H1 (cell line): Measurements from ENCODE around the gene PRR33. TPM values are rescaled to one million over a fixed set of nuclear protein-coding genes. Genes with fewer than 3 reads are reported as not detected.

Experiments
- CTCF ChIA-PET: fragments of 300-600 bp; sonication (Branson Sonifier 250); formaldehyde crosslinking; loops from one replicate; lab custom pipeline; 2021; ENCODE audit not compliant: partially characterized antibody; lab: Charles Lee
- POLR2A ChIA-PET: fragments of 300-600 bp; sonication (Branson Sonifier 250); formaldehyde crosslinking; loops from one replicate; lab custom pipeline; 2021; ENCODE audit warnings: inconsistent platforms; ENCODE audit not compliant: partially characterized antibody; lab: Charles Lee
- DNase-seq, 2 experiments: peaks; one replicate each; pipeline versions ENCODE4 v3.0.0 to v3.0.0-alpha.2; 2010 to 2022; ENCODE audit warnings: low spot score in 2 of 2, low read depth in 1 of 2, mixed read lengths in 1 of 2
- FAIRE-seq: peaks from 2 replicates; lab custom pipeline; 2011; peaks lifted over from hg19 to GRCh38; lab: Jason Lieb, UNC
- H2AFZ ChIP-seq: 2 replicates; pipeline ENCODE4 v1.8.1; 2012; ENCODE audit warnings: low read length, inconsistent platforms
- H2AK5ac ChIP-seq: 2 replicates; pipeline ENCODE4 v1.6.1; 2013; ENCODE audit warnings: low read depth, low read length
- H2BK120ac ChIP-seq: replicated peaks from 2 replicates; pipeline ENCODE3; 2013; ENCODE audit warnings: low read depth, low read length, inconsistent platforms
- H2BK12ac ChIP-seq: 2 replicates; pipeline ENCODE4 v1.6.1; 2013; ENCODE audit warnings: low read depth, low read length
- H2BK15ac ChIP-seq: 2 replicates; pipeline ENCODE4 v1.6.1; 2013; ENCODE audit warnings: low read length
- H2BK20ac ChIP-seq: 2 replicates; pipeline ENCODE4 v1.6.1; 2013; ENCODE audit warnings: low read length
- H2BK5ac ChIP-seq: 2 replicates; pipeline ENCODE4 v1.6.1; 2013; ENCODE audit warnings: low read depth, low read length
- H3K14ac ChIP-seq: 2 replicates; pipeline ENCODE4 v1.6.1; 2013; ENCODE audit warnings: inconsistent platforms; ENCODE audit not compliant: insufficient read length
- H3K18ac ChIP-seq: 2 replicates; pipeline ENCODE4 v1.6.1; 2013; ENCODE audit warnings: low read length; ENCODE audit errors: extremely low read depth
- H3K23ac ChIP-seq: 2 replicates; pipeline ENCODE4 v1.6.1; 2013; ENCODE audit warnings: inconsistent platforms; ENCODE audit not compliant: insufficient read length
- H3K23me2 ChIP-seq: 2 replicates; pipeline ENCODE4 v1.6.1; 2013; ENCODE audit warnings: low read depth, low read length
- H3K27ac ChIP-seq: 2 replicates; pipeline ENCODE4 v1.6.1; 2011; ENCODE audit warnings: low read depth, low read length, inconsistent platforms
- H3K27me3 ChIP-seq, 4 experiments: replicated peaks in 1 of 4; 1 replicate in 1 of 4; 2 replicates in 3 of 4; pipeline versions ENCODE4 v1.6.1 to v1.8.1; 2011 to 2013; ENCODE audit warnings: low read length in 3 of 4, mild to moderate bottlenecking in 3 of 4, inconsistent platforms in 2 of 4, mixed read lengths in 2 of 4, moderate library complexity in 1 of 4; ENCODE audit not compliant: control insufficient read depth in 3 of 4, insufficient read depth in 3 of 4; ENCODE audit errors: extremely low read depth in 1 of 4
- H3K36me3 ChIP-seq, 4 experiments: 2 replicates each; pipeline versions ENCODE4 v1.6.1 to v1.8.1; 2011 to 2013; ENCODE audit warnings: mild to moderate bottlenecking in 4 of 4, low read length in 3 of 4, moderate library complexity in 2 of 4, control low read depth in 1 of 4, inconsistent platforms in 1 of 4; ENCODE audit not compliant: insufficient read depth in 4 of 4, control insufficient read depth in 2 of 4
- H3K4ac ChIP-seq: replicated peaks from 2 replicates; pipeline ENCODE3; 2013; ENCODE audit warnings: low read length, low read depth, mixed read lengths, inconsistent platforms; ENCODE audit not compliant: insufficient read length
- H3K4me1 ChIP-seq, 4 experiments: replicated peaks in 1 of 4; 1 replicate in 1 of 4; 2 replicates in 3 of 4; pipeline versions ENCODE4 v1.6.1 to v1.8.1; 2011 to 2013; ENCODE audit warnings: low read length in 3 of 4, inconsistent platforms in 2 of 4, mixed read lengths in 1 of 4; ENCODE audit not compliant: insufficient read depth in 4 of 4, control insufficient read depth in 3 of 4
- H3K4me2 ChIP-seq, 2 experiments: 2 replicates each; pipeline versions ENCODE4 v1.6.1 to v1.8.1; 2011 to 2013; ENCODE audit warnings: low read depth in 2 of 2, low read length in 2 of 2, control low read depth in 1 of 2, inconsistent platforms in 1 of 2, mild to moderate bottlenecking in 1 of 2; ENCODE audit not compliant: insufficient read depth in 1 of 2
- H3K4me3 ChIP-seq, 4 experiments: fragments of 200-600, 300-600 bp in 1 of 4; sonication (generic), shearing (Covaris generic), sonication (Bioruptor Twin) in 1 of 4; 2 replicates each; pipeline versions ENCODE4 v1.5.1 to v1.8.1; 2011 to 2016; ENCODE audit warnings: low read length in 4 of 4, low read depth in 3 of 4, control low read depth in 2 of 4, inconsistent platforms in 2 of 4, mild to moderate bottlenecking in 2 of 4, mixed read lengths in 1 of 4, moderate library complexity in 1 of 4; ENCODE audit not compliant: insufficient read depth in 2 of 4; ENCODE audit errors: extremely low read depth in 1 of 4
- H3K56ac ChIP-seq: replicated peaks from 2 replicates; pipeline ENCODE3; 2013; ENCODE audit warnings: low read depth, mild to moderate bottlenecking, mixed read lengths, low read length, inconsistent platforms; ENCODE audit not compliant: insufficient read length
- H3K79me1 ChIP-seq: 2 replicates; pipeline ENCODE4 v1.6.1; 2013; ENCODE audit warnings: low read depth, low read length, control low read depth
- H3K79me2 ChIP-seq, 2 experiments: 2 replicates each; pipeline versions ENCODE4 v1.6.1 to v1.8.1; 2012 to 2013; ENCODE audit warnings: low read length in 2 of 2, mild to moderate bottlenecking in 2 of 2, inconsistent platforms in 1 of 2; ENCODE audit not compliant: insufficient read depth in 2 of 2, control insufficient read depth in 1 of 2
- H3K9ac ChIP-seq, 4 experiments: replicated peaks in 1 of 4; 1 replicate in 1 of 4; 2 replicates in 3 of 4; pipeline versions ENCODE4 v1.6.1 to v1.8.1; 2011 to 2013; ENCODE audit warnings: low read depth in 3 of 4, low read length in 3 of 4, control low read depth in 2 of 4, mild to moderate bottlenecking in 2 of 4, moderate library complexity in 2 of 4, inconsistent platforms in 1 of 4; ENCODE audit errors: extremely low read depth in 1 of 4
- H3K9me3 ChIP-seq, 2 experiments: 2 replicates each; pipeline versions ENCODE4 v1.6.1 to v1.8.1; 2012 to 2013; ENCODE audit warnings: mild to moderate bottlenecking in 2 of 2, moderate library complexity in 2 of 2, control low read depth in 1 of 2, inconsistent platforms in 1 of 2, low read depth in 1 of 2, low read length in 1 of 2, mixed read lengths in 1 of 2; ENCODE audit not compliant: insufficient read depth in 2 of 2
- H4K20me1 ChIP-seq, 2 experiments: replicated peaks in 1 of 2; 2 replicates each; pipeline versions ENCODE3 to v1.8.1; 2011 to 2013; ENCODE audit warnings: inconsistent platforms in 2 of 2, low read length in 2 of 2, mild to moderate bottlenecking in 1 of 2; ENCODE audit not compliant: insufficient read depth in 2 of 2, control insufficient read depth in 1 of 2
- H4K5ac ChIP-seq: 2 replicates; pipeline ENCODE4 v1.6.1; 2013; ENCODE audit warnings: low read length, low read depth, mixed read lengths, inconsistent platforms; ENCODE audit not compliant: insufficient read length
- H4K8ac ChIP-seq: 2 replicates; pipeline ENCODE4 v1.8.0; 2013; ENCODE audit warnings: mild to moderate bottlenecking, moderate library complexity, low read length, inconsistent platforms; ENCODE audit not compliant: insufficient read depth; ENCODE audit errors: extremely low read depth
- H4K91ac ChIP-seq: replicated peaks from 2 replicates; pipeline ENCODE3; 2013; ENCODE audit warnings: low read length, mixed read lengths, inconsistent platforms; ENCODE audit not compliant: insufficient read length
- PHF8 ChIP-seq: fragments of 200-600 bp; sonication (generic); conservative IDR thresholded peaks from 2 replicates; pipeline ENCODE4 v1.7.1; 2012; ENCODE audit warnings: low read depth, mild to moderate bottlenecking, inconsistent platforms, low read length, moderate library complexity
- TAF7 ChIP-seq: optimal IDR thresholded peaks from 2 replicates; pipeline ENCODE3; 2011; ENCODE audit warnings: low read depth, mild to moderate bottlenecking, inconsistent platforms, low read length, moderate library complexity, borderline replicate concordance
- WGBS, 2 experiments: shearing (Covaris generic) in 1 of 2; methylation state at CpG; one replicate each; pipeline versions ENCODE4 v1.1.6 to v1.1.7; 2013 to 2015; ENCODE audit warnings: low lambda C conversion rate in 2 of 2, mixed read lengths in 2 of 2, inconsistent platforms in 1 of 2, low coverage in 1 of 2, missing lambda C conversion rate in 1 of 2; ENCODE audit not compliant: insufficient replicate concordance in 2 of 2, insufficient coverage in 1 of 2, insufficient read length in 1 of 2; ENCODE audit errors: extremely low coverage in 1 of 2, missing lambda C conversion rate in 1 of 2; 5-methylcytosine and 5-hydroxymethylcytosine counted together
- polyA plus RNA-seq, 7 experiments: library from polyadenylated mRNA; depleted of rRNA in 3 of 7; stranded (reverse) in 5 of 7; unstranded in 2 of 7; fragments of >200 nt in 5 of 7; fragments of 200-250 nt in 2 of 7; gene quantifications; 1 replicate in 5 of 7; 2 replicates in 1 of 7; 4 replicates in 1 of 7; pipeline versions ENCODE4 v1.2.1 to v1.2.3, GENCODE V29; 2011 to 2013; ENCODE audit warnings: missing spikeins in 2 of 7, mixed read lengths in 2 of 7
- total RNA-seq: library from RNA; stranded (reverse); fragmentation: NEBNext Ultra II Directional; extraction: Animal tissue kit (Norgen Biotek cat#: 25700); gene quantifications from 2 replicates; pipeline ENCODE4 v1.2.1, GENCODE V29; 2021

Gene PRR33
- total and polyA plus RNA-seq, 2 of the 8 experiments (the other 6 are each of a cell fraction or from before 2014, with no cell fraction given), result 0.02 TPM; not detected in 1

GRCh38 chr11:1862588-1863351 lies 28.9 kb downstream of the PRR33 start:
- Histone ChIP-seq H3K18ac (no peak overlapping the region), H2BK12ac (peak overlapping the region; percentile 84; the same call in 1 of the 2 replicates), H2BK120ac (no peak overlapping the region), H3K14ac (no peak overlapping the region), H2AFZ (no peak overlapping the region), H2BK15ac (peak overlapping the region; percentile 46; the same call in 1 of the 2 replicates), H3K23me2 (peaks cover 12% of the 10 kb centered on the region; the same call in 1 of the 2 replicates), H2AK5ac (no peak overlapping the region; the same call in 1 of the 2 replicates), H4K91ac (peak overlapping the region; percentile 6), H3K9ac (no peak overlapping the region), H3K79me2 (no peaks in the 10 kb centered on the region), H3K27me3 (no peaks in the 10 kb centered on the region; a peak in 1 of 7 replicates), H4K8ac (no peak overlapping the region), H2BK20ac (no peak overlapping the region), H4K20me1 (peaks cover 0 to 2% of the 10 kb centered on the region in 2 experiments), H3K4ac (no peak overlapping the region), H3K79me1 (no peaks in the 10 kb centered on the region), H3K4me1 (peaks cover 0 to 16% (median 5%) of the 10 kb centered on the region in 4 experiments; a peak in 5 of 7 replicates), H3K27ac (no peak overlapping the region), H4K5ac (no peak overlapping the region), H3K23ac (no peak overlapping the region), H3K9me3 (no peaks in the 10 kb centered on the region), H2BK5ac (no peak overlapping the region), H3K36me3 (no peaks in the 10 kb centered on the region), H3K4me3 (no peak overlapping the region), H3K56ac (no peak overlapping the region), H3K4me2 (no peak overlapping the region)
- DNase-seq (no peak), FAIRE-seq (no peak)
- ChIA-PET POLR2A (no interaction called here), CTCF (interaction anchor here (1.0 to 1.8 kb wide), 5 partner anchors 12 to 293 kb away, joined by 3 to 6 read pairs (median 4); no protein-coding TSS in a partner anchor)
- TF ChIP-seq PHF8 (no peak), TAF7 (no peak)
- WGBS, 2 experiments, result 86% methylated on average over 13 of the region's 14 CpGs; no CpG with 5 or more reads in 1 of the 2 experiments
